HEK293 (cell line): ENCODE measurements around the gene MFAP5.

Source experiments
- CTCF ChIP-seq: fragments of 450-650 bp; formaldehyde crosslinking; IDR thresholded peaks from 2 replicates; pipeline ENCODE4 v1.5.1; 2016; ENCODE audit warnings: missing biosample characterization, missing genetic modification characterization
- PATZ1 ChIP-seq: fragments of 450-650 bp; formaldehyde crosslinking; IDR thresholded peaks from 2 replicates; pipeline ENCODE4 v1.5.1; 2016; ENCODE audit warnings: missing biosample characterization, missing genetic modification characterization
- TSHZ1 ChIP-seq: fragments of 450-650 bp; formaldehyde crosslinking; IDR thresholded peaks from 2 replicates; pipeline ENCODE4 v1.5.1; 2016; ENCODE audit warnings: missing biosample characterization, missing genetic modification characterization, borderline replicate concordance
- WT1 ChIP-seq: fragments of 450-650 bp; formaldehyde crosslinking; IDR thresholded peaks from 2 replicates; pipeline ENCODE4 v1.5.1; 2016; ENCODE audit warnings: missing biosample characterization, missing genetic modification characterization
- ZNF10 ChIP-seq: fragments of 450-650 bp; formaldehyde crosslinking; IDR thresholded peaks from 2 replicates; pipeline ENCODE4 v1.5.1; 2017; ENCODE audit warnings: missing biosample characterization, missing genetic modification characterization

GRCh38 chr12:8698879-8699278 is 36.3 kb upstream of the MFAP5 start:
- TF ChIP-seq CTCF (no peak), TSHZ1 (no peak), ZNF10 (tag by site-specific recombination) (0 out of 2 replicates have a peak, but pooled peaks have one; percentile 43), WT1 (no peak), PATZ1 (tag by site-specific recombination) (peak; percentile 51)
